ENCODE results near the gene MYO1G.
"Not testable (repeated sequence)": the region's sequence is repeated elsewhere in the genome, so short reads cannot be mapped to it uniquely, and the experiment has no call there.

MYO1G gene

DNA sequence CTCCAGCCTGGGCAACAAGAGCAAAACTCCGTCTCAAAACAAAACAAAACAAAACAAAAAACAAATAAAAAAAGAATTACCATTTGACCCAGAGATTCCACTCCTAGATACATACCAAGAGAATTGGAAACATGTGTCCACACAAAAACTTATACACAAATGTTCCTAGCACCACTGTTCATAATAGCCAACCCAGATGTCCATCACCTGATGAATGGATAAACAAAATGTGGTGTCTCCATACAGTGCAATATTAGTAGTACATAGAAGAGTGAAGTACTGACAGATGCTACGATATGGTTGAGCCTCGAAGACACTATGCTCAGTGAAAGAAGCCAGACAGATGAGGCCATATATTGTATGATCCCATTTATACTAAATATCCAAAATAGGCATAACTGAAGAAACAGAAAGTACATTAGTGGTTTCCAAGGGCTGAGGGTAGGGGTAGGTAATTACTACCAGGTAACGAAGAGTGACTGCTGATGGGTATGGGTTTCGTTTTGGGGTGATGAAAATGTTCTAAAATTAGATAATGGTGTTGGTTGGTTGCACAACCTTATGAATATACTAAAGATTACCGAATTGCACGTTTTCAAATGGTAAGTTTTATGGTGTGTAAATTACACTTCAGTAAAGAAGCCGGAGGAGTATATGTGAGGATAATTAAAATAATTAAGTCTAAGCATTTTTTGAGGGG lies 20.0 kb downstream of the MYO1G start:
- DNase-seq (ENCODE audit: low read depth, low spot score), result no peak
- no peak overlapping the region for H3K4me3 ChIP-seq (ENCODE audit: low read length)

DNA sequence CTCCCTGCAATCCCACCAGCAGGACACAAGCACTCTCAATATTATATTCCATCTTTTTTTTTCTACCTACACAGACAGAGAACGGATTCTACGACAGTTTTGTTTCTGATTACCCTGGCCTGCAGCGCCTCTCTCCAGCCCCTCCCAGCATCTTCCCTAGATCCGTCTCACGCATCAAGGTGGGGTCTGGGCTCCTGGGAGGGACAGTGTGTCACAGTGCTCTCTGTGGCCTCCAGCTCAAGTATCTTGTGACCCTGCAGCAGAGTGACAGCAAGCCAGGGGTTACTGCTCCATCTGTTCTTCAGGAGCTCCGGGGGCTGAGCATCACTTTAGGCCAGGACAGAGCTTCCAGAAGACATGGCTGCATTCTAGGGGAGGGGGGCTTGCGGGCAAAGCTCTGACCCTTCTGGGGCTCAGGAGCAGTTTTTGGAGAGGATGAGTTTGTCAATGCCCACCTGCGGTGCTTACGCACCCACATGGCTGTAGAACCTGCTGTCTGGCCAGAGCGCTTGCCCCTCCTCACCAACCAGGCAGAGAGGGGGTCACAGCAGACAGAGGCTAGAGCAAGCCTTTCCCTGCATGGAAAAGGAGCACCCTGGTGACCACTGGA lies 22.6 kb downstream of the MYO1G start:
- DNase-seq (ENCODE audit: low read depth, low spot score), result no peak
- H3K4me3 ChIP-seq (ENCODE audit: low read length), result no peak overlapping the region

DNA sequence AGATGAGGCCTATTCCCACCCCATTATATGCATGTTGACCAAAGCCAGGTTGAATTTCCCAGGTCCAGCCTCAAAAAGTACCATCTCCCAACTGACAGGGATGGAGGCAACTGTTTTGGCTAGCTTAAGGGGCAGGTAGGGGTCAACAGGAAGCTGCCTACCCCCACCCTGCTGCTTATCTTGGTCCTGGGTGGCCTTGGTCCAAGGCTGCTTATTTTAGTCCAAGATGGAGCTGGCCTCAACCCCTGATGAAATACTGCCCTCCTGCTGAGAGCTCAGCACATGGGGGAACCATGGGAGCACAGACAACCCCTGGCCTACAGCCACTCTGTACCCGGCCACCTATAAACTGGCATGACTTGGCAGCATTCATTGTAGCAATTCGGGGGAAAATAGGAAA lies 23.1 kb downstream of the MYO1G start:
- no peak for DNase-seq (ENCODE audit: low read depth, low spot score)
- no peak overlapping the region for H3K4me3 ChIP-seq (ENCODE audit: low read length)

DNA sequence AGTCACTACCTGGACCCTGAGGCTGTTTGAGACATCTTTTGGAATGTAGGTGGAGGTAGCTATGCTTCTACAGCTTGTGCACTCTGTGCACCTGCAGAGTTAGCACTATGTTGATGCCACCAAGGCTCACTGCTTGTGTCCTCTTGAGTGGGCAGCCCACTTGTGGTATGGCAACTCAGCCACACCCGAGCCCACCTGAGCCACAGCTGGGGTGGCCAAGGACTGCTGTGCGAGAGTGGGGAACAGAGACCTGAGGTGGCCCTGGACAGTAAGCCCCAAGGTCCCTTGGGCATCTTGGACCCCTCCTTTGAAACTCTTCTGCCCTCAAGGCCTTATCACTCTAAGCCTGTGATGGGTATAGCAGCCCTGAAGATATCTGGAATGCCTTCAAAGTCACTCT lies 25.7 kb downstream of the MYO1G start:
- H3K4me3 ChIP-seq (ENCODE audit: low read length), result no peak overlapping the region
- DNase-seq (ENCODE audit: low read depth, low spot score), result no peak

DNA sequence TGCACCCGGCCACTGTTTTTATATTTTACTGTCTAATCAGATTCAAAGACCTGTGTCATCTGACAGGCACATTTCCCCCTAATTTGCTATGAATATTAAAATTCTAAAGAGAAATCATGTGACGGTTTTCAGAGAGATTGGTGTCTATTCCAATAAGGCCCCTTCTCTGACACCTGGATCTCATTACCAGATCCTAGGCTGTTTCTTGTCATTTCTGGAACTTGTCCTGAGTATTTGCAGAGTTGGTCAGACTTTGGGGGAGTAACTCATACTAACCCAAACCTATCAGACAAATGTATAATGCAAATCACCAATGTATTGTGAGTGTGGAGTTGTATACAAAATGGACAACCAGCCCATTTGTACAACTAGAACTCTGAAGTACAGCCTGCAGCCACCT lies 29.5 kb downstream of the MYO1G start:
- DNase-seq (ENCODE audit: low read depth, low spot score), result no peak
- no peak overlapping the region for H3K4me3 ChIP-seq (ENCODE audit: low read length)

DNA sequence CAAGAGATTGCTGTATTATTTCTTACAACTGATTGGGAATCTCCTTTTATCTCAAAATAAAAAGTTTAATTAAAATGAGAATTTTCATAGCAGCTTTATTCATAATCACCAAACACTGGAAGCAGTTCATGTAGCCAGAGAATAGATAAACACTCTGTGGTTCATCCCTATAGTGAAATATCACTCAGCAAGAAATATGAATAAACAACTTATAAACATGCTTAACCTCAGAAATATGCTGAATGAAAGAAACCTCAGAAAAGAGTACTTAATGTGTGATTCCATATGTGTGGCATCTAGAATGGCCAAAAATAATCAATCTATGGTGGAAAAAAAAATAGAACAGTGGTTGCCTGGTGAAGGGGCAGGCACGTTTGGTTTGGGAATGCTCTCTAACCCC lies 33.3 kb downstream of the MYO1G start:
- DNase-seq (ENCODE audit: low read depth, low spot score), result no peak
- H3K4me3 ChIP-seq (ENCODE audit: low read length), result no peak overlapping the region

DNA sequence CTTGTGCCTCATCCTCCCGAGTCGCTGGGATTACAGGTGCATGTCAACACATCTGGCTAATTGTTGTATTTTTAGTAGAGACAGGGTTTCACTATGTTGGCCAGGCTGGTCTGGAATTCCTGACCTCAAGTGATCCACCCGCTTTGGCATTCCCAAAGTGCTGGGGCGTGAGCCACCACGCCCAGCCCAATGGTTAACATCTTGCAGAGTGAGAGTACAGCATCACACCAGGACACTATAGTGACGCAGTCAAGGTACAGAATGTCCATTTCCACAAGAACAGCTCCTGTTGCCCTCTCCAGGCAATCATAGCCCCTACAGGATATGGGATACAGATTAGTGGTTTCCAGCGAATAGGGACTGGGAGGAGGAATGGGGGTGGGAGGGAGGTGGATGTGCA lies 34.0 kb downstream of the MYO1G start:
- no peak overlapping the region for H3K4me3 ChIP-seq (ENCODE audit: low read length)
- DNase-seq (ENCODE audit: low read depth, low spot score), result no peak

DNA sequence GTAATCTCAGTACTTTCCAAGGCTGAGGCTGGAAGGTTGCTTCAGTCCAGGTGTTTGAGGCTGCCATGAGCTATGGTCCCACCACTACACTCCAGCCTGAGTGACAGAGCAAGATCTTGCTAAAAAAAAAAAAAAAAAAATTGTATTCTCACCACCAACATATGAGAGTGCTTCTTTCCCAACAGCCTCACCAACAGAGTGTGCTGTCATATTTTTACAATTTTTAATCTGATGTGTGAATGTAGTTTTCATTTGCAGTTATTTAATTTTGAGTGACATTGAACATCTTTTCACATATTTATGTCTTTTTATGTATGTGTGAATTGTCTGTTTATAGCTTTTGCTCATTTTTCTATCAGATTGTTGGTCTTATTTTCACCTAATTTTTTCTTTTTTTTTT lies 35.2 kb downstream of the MYO1G start:
- H3K4me3 ChIP-seq (ENCODE audit: low read length), result no peak overlapping the region
- DNase-seq (ENCODE audit: low read depth, low spot score), result no peak

DNA sequence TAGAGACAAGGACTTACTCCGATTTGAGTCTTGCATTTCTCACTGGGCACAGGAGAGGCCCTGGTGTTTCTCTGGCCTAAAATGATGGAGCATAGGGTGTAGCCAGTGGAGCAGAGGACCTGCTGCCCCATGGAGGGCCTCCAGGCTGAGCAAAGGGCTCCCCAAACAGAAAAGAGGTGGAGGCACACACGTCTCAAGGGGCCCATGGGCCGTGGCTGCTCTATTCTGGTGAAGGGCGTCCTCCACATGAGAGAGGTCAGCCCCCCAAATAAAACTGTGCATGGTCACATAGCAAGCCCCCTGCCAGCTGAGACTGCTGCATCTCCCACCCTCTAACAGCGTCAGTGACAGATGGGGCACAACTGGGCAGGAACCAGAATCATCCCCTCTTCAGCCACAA lies 41.4 kb downstream of the MYO1G start:
- no peak overlapping the region for H3K4me3 ChIP-seq (ENCODE audit: low read length)
- no peak for DNase-seq (ENCODE audit: low read depth, low spot score)

DNA sequence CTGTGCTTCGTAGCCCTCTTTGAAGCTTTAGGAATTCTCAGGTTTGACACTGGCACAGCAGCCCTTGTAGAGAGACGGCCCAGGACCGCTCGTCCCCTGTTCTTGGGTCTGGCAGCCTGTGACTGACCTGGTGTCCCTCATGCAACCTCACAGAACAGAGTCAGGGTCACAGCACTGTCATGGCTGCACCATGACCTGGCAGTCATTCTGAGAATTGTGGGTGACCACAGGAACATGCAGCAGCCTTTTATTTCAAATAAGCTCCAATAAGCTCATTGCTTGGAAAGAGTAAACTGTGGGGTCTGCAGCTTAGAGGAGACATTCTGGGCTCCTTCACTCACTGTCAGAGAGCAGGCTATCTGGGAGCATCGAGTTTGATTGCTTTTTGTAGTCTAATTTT lies 42.5 kb downstream of the MYO1G start:
- H3K4me3 ChIP-seq (ENCODE audit: low read length), result no peak overlapping the region
- no peak for DNase-seq (ENCODE audit: low read depth, low spot score)

DNA sequence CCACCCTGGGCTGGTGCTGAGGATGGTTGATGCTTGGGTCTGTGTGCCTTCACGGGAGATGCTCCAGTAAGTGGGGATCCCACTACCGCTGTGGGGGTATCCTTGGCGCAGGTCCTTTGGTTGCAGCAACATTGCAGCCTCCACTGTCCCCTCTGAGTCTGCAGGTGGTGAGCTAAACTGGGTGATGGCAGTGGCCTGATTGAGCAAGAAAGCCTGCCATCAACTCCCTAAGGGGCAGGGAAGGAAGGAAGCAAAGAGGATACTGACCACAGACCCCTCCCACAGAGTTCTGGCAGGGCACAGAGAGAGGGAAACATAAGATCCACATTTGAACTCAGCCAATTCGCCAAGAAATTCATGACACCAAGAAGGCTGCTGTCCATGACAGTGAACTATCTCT lies 43.2 kb downstream of the MYO1G start:
- H3K4me3 ChIP-seq (ENCODE audit: low read length), result no peak overlapping the region
- DNase-seq (ENCODE audit: low read depth, low spot score), result no peak

DNA sequence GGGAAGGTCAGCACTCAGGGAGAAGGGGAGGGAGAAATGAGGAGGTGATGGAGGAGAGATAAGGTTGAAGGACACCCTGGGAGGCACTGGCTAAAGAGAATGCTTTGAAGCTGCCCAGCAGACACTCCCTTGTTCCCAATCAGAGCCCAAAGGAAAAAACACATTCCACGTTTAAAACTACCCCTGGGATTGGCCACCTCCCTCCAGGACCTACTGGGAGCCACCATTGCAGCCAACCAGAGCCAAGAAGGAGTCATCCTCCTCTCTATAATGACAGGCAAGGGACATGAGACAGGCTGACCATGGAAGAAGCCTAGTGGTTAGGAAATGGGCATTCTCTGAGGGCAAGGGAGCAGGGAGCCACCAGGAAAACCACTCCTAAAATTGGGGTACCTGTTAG lies 43.8 kb downstream of the MYO1G start:
- H3K4me3 ChIP-seq (ENCODE audit: low read length), result no peak overlapping the region

DNA sequence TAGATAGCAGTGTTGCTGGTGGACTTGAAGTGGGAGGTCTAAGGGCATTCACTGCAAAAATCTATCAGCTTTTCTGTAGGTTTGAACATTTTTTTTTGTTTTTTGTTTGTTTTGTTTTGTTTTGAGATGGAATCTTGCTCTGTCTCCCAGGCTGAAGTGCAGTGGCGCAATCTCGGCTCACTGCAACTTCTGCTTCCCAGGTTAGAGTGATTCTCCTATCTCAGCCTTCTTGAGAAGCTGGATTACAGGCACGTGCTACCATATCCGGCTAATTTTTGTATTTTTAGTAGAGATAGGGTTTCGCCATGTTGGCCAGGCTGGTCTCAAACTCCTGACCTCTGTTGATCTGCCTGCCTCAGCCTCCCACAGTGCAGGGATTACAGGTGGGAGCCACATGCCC lies 44.3 kb downstream of the MYO1G start:
- not testable (repeated sequence) for DNase-seq (ENCODE audit: low read depth, low spot score); H3K4me3 ChIP-seq (ENCODE audit: low read length)

More for the DNA sequence above, 43.8 kb downstream of the MYO1G start:
- DNase-seq (ENCODE audit: low read depth, low spot score), result no peak

DNA sequence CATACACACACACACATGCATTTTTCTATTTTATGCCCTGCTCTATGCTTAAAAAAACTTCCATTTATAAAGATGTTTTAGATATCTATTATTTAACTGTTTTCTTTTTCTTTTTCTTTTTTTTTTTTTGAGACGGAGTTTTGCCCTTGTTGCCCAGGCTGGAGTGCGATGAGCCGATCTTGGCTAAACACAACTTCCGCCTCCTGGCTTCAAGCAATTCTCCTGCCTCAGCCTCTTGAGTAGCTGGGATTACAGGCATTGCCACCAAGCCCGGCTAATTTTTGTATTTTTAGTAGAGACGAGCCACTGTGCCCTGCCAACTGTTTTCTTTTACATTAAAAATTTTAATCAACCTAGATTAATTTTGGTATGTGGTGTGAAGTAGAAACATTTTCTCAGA lies 47.9 kb downstream of the MYO1G start:
- no peak overlapping the region for H3K4me3 ChIP-seq (ENCODE audit: low read length)
- no peak for DNase-seq (ENCODE audit: low read depth, low spot score)

DNA sequence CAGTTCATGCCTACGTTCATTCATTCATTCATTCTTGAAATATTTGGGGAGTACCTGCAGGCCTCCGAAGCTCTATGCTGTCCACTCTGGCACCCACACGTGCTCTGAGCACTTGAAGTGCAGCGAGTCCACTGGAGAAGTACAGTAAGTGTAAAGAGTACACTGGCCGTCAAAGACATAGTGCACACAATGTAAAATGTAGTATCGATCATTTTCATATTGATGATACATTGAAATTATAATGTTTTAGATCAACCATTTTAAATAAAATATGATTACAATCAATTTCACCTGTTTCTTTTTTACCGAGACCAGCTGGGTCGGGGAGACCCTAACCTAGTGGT lies 56.5 kb downstream of the MYO1G start:
- DNase-seq (ENCODE audit: low read depth, low spot score), result no peak
- H3K4me3 ChIP-seq (ENCODE audit: low read length), result no peak overlapping the region

DNA sequence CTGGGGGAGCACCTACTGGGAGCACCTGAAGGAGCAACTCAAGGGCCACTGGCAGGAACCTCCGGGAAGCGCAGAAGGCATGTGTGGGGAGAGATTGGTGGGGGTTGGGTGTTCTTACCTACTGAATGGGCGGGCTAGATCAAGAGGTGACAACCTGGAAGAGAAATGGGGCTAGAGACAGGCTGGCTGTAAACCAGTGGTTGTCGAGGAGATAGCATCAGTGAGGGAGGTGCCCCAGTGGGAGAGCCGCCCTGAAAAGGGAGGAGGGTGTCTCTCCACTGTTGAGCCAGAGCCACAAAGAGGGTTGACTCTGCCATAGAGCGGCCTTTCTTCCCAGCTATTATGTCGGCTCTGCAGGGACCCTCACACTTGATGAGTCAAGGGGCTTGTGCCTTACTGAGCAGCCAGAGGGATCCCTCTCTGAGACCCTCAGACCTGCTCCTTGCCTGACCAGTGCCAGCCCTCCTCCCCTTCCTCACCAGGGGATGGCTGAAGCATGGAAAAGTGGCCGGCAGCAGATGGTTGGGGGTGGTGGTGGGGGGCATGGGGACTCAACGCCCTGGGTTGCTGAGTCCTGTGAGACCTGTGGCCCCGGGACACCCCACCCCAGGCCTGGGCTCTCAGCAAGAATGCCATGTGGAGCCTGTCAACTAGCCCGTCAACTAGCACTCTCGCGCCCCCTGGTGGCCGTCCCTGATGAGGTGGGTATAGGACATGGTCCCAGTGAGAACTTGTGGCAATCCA lies 57.0 kb downstream of the MYO1G start:
- H3K4me3 ChIP-seq (ENCODE audit: low read length), result no peak overlapping the region
- peak; percentile 73 for DNase-seq (ENCODE audit: low read depth, low spot score)

DNA sequence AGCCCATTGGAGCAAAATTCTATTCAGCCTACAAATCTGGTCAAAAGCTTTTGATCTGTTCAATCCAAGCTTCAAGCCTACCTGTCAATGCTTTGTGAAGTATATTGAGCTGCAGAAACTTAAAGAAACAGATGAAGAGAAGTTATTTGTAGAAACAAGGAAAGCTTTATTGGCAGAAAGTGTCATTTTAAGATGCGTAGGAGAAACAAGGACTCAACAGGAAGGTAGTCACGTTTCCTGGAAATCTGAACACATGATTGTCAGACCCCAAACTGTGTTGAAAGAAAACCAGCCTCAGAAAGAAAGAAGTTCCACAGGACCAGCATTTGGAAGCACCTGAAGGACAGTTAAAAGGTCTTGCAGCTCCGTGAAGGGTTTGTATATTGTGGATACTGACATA lies 58.7 kb downstream of the MYO1G start:
- no peak overlapping the region for H3K4me3 ChIP-seq (ENCODE audit: low read length)
- DNase-seq (ENCODE audit: low read depth, low spot score), result no peak

DNA sequence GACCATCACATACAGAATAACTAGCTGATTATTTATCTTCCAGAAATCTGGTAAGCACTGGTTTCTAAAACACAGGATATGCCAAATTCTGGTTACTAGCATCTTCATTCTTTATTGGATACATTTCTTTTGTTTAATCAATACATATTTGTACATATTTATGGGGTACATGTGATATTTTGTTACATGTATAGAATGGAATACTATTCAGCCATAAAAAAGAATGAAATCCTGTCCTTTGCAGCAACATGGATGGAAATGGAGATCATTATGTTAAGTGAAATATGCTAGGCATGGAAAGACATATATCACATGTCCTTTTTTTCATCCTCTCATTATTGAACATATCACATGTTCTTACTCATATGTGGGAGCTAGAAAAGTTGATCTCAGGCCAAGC lies 60.8 kb downstream of the MYO1G start:
- no peak overlapping the region for H3K4me3 ChIP-seq (ENCODE audit: low read length)
- no peak for DNase-seq (ENCODE audit: low read depth, low spot score)

DNA sequence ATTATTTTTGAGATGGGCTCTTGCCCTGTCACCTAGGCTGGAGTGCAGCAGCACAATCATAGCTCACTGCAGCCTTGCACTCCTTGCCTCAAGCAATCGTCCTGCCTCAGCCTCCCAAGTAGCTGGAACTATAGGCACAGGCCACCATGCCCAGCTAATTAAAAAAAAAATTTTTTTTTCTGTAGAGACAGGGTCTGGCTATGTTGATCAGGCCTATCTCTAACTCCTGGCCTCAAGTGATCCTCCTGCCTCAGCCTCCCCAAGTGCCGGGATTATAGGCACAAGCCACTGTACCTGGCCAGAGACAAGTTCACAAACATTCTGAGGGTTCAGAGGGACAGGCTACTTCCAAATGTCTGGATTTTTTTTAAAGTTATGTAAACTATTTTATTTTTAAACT lies 61.4 kb downstream of the MYO1G start:
- no peak overlapping the region for H3K4me3 ChIP-seq (ENCODE audit: low read length)
- DNase-seq (ENCODE audit: low read depth, low spot score), result no peak

DNA sequence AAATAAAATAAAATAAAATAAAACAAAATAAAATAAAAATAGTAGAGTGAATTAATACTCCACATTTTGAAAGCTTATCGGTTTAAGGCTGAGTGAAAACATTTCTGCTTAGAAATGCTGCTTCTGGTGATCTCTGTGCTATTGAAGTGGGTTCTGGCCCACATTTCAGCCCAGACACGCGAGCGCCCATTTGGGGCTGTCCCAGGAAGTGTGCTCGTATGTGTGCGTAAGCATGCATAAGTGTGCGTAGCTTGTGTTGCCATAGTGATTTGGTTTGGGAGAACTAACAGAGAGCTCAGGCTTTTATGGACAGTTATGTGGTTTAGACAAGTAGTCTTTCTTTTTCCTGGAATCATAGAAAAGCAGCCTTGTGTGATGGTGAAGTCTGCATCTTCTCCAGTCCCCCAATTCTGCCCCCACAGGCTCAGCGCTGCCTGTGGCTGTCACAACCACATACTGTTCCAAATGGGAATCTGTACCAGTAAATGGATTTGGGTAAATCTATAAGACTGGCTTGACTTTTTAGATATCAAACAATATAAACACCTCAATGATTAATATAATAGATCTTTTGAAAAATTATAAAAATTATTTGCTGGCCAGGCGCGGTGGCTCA lies 63.7 kb downstream of the MYO1G start:
- DNase-seq (ENCODE audit: low read depth, low spot score), result no peak
- no peak overlapping the region for H3K4me3 ChIP-seq (ENCODE audit: low read length)
